SK-MEL-5 (cell line): ENCODE measurements around the gene PGGHG. TPM values are rescaled to one million over a fixed set of nuclear protein-coding genes. Genes with fewer than 3 reads are reported as not detected.
"Not testable (repeated sequence)": the region's sequence is repeated elsewhere in the genome, so short reads cannot be mapped to it uniquely, and the experiment has no call there.

Source experiments
- DNase-seq: peaks from one replicate; pipeline ENCODE4 v3.0.0-alpha.2; 2016; ENCODE audit warnings: low read depth, low spot score
- in situ Hi-C: cut with HindIII; loops from 2 replicates; pipeline ENCODE4 v1.10.0; 2016; ENCODE audit warnings: low sequenced_read_pairs, high pct_unique_total_duplicates, low pct_unique_long_range_greater_than_20kb
- total RNA-seq: library from RNA; depleted of rRNA; stranded (reverse); fragments of >200 nt; shearing (Covaris generic); gene quantifications from 2 replicates; pipeline ENCODE4 v1.2.3, GENCODE V29; 2014

PGGHG gene
- total RNA-seq, 1 experiment from 2014 or later, result 12.6 TPM

DNA sequence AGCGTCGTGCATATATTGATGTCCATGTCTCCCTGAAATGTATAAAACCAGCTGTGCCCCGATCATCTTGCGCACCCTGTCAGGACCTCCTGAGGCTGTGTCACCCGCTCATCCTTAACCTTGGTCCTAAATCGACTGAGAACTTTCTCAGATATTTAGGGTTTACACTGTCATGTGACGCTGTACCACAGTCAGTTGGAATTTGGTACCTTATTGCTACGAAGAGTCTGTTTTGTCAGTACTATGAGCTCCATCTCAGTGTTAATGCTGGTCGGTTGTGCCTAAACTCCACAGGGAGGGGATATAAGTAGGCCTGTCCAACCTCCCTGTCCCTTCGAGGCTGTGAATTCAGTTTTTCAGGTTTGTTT lies 16.9 kb downstream of the PGGHG start:
- in situ Hi-C loops, result no loop called here

DNA sequence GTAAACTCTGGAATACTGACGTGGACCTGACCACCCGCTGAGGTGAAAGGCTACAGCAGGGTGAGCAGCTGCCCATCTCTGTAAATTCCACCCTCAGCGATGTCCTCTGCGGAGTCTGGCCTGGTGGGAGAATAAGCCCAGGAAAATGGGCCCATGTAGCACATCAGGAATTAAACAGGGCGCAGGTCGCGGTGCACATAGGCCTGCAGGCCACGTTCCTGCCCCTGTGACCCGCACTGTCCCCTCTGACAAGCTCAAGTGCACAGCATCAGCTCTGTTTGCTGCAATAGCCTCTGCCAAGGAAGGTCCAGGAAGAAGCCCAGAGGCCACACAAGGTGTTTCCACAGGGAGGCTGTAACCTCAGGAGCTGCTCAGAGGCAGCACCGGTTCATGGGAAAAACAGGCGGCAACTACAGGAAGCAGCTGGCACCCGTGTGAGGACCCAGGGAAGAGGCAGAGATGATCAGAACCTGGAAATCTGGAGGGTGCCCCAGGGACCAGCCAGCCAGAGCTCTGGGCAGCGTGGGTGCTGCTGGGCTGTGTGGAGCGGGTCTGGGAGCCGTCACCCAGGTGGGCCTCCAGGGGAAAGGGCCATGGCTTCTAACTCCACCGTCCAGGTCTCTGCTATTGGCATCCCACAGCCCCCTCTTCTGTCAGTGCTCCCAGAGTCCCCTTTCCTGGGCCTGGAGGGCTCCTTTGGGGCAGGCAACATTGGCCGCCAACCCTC lies 17.9 kb downstream of the PGGHG start:
- DNase-seq, result no peak
- in situ Hi-C loops, result no loop called here

More for the DNA sequence above, 16.9 kb downstream of the PGGHG start:
- no peak for DNase-seq

DNA sequence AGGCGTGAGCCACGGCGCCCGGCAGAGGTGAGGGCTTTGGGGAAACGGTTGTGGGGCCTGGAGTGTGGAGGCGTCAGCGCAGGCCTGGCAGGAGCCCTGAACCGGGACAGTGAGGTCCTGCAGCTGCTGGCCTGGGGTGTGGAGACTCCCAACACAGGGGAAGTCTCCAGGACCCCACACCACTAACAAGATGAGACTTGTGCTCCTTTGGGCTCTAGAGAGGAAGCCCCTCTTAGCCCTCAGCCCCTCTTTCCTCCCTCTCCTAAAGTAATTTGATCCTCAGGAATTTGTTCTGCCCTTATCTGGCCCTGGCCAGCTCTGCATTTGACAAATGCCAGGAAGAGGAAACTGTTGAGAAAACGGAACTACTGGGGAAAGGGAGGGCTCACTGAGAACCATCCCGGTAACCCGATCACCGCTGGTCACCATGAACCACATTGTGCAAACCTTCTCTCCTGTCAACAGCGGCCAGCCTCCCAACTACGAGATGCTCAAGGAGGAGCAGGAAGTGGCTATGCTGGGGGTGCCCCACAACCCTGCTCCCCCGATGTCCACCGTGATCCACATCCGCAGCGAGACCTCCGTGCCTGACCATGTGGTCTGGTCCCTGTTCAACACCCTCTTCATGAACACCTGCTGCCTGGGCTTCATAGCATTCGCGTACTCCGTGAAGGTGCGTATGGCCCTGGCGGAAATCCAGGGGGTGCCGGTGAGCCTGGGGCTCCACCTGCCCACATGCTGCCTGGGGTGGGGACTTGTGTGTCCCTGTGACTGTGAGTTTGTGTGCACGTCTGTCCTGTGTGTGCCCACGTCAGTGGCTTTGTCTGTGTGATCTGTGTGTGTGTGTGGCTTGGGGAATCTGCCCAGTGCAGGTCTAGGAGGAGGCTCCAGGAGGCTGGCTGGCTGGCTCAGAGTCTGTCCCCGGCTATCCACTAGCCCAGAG lies 19.1 kb downstream of the PGGHG start, which contains the start of gene IFITM2:
Gene IFITM2 (plus strand): TSS at position 51 of the 943 bp plus-strand sequence. CDS start 377 bp downstream, at position 428.
- DNase-seq, result peak; percentile 38
- in situ Hi-C loops, result not testable (repeated sequence)

DNA sequence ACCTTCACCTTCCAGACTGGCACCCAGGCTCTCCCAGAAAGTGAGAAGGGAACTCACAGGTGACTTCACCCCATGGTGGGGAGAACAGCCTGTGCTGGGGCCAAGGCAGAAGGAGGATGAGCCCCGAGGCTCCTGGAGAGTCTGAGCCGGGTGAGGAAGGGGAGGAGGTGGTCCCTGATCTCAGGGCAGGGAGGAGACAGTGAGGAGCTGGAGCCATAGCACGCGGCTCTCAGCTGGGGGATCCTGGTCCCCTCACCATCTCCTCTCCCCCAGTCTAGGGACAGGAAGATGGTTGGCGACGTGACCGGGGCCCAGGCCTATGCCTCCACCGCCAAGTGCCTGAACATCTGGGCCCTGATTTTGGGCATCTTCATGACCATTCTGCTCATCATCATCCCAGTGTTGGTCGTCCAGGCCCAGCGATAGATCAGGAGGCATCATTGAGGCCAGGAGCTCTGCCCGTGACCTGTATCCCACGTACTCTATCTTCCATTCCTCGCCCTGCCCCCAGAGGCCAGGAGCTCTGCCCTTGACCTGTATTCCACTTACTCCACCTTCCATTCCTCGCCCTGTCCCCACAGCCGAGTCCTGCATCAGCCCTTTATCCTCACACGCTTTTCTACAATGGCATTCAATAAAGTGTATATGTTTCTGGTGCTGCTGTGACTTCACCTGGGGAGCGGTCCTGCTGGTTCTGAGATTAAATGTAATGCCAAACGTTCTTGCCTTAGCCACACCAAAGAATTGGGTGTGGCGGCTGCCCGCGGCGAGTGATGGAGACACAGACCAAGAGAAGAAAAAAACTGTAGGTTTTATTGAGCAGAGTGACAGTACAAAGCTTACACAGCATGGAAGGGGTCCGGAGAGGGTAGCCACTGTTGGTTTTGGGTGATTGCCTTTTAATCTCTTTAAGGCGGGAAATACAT lies 20.1 kb downstream of the PGGHG start:
- in situ Hi-C loops, result not testable (repeated sequence)

DNA sequence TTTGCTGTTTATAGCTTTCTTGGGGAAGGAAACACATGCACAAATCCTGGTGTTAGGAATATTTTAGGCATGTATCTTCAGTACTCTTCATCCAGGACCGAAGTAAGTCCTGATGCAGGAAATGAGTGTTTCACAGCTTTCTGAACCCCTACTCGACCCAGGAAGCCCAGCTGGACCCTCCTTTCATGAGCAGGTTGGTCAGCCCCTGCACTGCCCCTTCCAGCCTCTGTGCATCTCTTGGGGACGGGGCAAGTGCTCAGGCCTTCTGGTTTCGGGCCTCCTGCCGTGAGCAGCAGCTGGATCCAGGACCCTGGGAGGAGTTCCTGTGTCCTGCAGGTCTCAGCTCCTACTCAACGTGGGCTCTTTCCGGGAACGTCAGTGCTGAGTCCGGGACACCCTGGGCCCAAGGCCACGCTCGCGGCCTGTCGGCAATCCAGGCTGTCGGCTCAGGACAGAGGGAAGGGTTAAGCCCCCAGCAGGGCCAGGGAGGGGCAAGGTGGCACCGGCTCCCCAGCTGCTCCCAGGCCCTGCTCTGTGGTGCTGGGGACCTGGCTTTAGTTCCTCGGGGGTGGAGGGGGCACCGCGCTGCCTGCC lies 21.1 kb downstream of the PGGHG start:
- in situ Hi-C loops, DNase-seq: not testable (repeated sequence)

More for the DNA sequence above, 20.1 kb downstream of the PGGHG start:
- not testable (repeated sequence) for DNase-seq

DNA sequence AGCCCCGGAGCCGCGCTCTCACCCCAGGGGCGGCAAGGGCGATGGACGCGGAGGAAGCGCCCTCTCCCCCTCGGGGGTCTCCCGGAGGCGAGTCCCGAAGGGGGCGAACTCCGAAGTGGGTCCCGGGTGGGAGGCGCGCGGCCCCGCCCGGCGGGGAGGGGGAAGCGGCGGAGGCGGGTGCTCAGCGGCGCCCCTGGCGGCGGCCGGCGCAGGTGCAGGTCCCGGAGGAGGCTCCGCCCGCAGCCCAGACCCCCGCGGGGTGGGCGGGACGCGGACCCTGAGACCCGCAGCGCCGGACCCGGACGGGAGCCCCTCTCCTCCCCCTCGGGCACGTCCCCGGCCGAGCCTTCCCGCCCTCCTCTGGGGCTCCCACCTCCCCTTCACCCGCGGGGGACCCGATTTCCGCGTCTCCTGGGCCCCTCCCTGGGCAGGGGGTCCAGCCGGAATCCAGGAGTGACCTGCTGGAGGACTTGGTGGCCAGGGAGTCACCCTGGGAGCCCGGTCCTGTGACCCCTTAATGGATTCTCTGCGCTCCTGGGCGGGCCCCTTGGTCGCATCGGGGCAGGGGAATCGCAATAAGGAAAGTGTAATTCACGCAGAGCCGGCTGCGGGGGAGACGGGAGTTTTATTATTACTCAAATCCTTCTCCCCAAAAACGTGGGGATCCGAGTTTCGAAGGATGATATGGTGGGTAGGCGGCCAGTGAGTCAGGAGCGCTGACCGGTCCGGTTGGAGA lies 22.3 kb downstream of the PGGHG start:
- DNase-seq, in situ Hi-C loops: not testable (repeated sequence)

DNA sequence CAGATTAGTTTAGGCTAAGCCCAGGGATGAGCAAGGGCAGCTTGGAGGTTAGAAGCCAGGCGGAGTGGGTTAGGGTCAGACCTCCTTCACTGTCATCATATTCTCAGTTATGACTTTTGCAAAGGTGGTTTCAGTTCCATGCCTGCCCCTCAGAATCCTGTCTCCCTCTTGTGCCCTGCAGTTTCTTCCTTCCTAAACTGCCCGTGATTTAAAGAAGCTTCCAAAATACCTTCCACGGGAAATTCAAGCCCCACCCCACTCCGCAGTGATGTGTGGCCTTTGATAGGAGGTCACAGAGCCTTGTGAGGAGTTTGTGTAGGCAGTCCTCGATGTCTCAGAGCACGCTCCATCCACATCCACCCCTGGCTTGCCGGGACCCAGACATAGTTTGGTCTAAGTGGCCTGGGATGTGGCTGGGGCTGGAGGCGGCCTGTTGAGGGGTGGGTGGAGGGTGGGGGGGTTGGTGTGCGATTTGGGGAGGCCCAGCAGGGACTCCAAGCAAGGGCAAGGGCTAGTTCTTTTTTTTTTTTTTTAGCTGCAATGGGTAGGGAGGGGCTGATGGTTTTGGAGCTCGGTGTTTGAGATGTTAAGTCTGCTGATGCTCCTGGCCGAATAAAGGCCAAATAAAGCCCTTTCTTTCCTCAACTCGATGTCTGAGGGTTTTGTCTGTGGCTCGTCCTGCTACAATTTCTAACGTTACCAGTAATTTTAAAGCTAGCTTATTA lies 23.3 kb downstream of the PGGHG start:
- no peak for DNase-seq
- in situ Hi-C loops, result no loop called here

DNA sequence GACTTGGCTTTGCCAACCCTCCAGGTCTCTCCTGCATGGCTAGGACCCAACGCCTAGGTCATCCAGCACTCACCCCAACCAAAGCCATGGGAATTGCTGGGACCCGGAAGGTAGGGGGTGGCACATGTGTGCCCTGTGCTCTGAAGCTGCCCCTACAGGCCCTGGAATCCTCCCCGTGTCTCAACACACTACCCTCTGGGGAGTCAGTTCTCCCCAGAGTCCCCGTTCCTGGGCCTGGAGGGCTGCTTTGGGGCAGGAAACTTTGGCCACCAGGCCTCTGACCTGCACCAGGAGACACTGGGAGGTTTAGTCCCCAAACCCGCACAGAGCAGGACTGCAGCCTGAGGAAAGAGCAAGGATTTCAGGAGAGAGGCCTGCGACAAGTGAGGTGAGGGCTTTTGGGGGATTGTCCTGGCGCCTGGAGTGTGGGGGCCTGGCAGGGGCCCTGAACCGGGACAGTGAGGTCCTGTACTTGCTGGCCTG lies 24.4 kb downstream of the PGGHG start:
- no peak for DNase-seq
- in situ Hi-C loops, result no loop called here

DNA sequence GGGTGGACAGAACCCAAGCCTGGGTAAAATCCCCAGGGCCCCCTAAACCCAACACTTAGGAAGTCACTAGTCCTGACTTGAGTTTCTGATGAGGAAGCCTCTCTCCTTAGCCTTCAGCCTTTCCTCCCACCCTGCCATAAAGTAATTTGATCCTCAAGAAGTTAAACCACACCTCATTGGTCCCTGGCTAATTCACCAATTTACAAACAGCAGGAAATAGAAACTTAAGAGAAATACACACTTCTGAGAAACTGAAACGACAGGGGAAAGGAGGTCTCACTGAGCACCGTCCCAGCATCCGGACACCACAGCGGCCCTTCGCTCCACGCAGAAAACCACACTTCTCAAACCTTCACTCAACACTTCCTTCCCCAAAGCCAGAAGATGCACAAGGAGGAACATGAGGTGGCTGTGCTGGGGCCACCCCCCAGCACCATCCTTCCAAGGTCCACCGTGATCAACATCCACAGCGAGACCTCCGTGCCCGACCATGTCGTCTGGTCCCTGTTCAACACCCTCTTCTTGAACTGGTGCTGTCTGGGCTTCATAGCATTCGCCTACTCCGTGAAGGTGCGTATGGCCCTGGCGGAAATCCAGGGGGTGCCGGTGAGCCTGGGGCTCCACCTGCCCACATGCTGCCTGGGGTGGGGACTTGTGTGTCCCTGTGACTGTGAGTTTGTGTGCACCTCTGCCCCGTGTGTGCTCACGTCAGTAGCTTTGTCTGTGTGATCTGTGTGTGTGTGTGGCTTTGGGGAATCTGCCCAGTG lies 25.0 kb downstream of the PGGHG start, which contains the start of gene IFITM1:
Gene IFITM1 (plus strand): TSS at position 254 of the 767 bp plus-strand sequence. CDS start 131 bp downstream, at position 385.
- in situ Hi-C loops, result no loop called here
- no peak for DNase-seq

DNA sequence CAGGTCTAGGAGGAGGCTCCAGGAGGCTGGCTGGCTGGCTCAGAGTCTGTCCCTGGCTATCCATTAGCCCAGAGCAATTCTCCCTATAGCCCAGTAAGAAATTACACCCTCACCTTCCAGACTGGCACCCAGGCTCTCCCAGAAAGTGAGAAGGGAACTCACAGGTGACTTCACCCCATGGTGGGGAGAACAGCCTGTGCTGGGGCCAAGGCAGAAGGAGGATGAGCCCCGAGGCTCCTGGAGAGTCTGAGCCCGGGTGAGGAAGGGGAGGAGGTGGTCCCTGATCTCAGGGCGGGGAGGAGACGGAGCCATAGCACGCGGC lies 25.6 kb downstream of the PGGHG start:
- DNase-seq, in situ Hi-C loops: not testable (repeated sequence)

DNA sequence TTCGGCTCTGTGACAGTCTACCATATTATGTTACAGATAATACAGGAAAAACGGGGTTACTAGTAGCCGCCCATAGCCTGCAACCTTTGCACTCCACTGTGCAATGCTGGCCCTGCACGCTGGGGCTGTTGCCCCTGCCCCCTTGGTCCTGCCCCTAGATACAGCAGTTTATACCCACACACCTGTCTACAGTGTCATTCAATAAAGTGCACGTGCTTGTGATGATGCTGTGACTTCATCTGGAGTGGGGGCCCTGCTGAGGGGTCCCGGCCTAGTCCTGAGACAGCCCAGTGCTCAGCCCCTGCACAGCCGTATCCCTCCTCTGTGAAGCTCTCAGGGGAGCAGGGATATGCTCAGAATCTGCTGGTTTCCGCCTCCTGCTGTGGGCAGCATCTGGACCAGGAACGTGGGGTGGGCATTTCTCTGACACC lies 26.1 kb downstream of the PGGHG start:
- in situ Hi-C loops, result no loop called here
- DNase-seq, result no peak

DNA sequence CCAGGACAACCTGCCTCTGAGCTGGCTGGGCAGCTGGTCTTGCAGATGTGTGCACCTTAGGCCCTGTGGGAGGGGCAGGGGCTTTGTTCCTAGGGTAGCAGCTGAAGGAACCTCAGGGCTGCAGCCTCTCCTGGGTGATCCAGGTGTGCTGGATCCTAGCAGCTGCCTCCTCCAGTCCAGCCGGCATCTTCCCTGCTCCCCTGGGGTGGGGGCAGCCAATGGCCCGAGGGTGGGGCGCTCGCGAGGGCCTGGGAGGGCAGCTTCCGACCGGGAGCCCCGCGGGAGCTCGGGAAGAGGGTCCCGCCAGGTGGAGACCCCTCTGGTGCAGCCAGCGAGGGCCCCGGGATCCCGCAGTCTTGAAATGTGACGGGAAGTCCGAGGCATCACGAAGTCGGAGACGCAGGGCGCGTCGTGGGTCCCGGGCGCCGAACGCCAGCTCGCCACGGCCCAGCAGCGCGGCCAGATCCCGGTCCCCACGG lies 26.6 kb downstream of the PGGHG start:
- in situ Hi-C loops, result no loop called here
- DNase-seq, result no peak

DNA sequence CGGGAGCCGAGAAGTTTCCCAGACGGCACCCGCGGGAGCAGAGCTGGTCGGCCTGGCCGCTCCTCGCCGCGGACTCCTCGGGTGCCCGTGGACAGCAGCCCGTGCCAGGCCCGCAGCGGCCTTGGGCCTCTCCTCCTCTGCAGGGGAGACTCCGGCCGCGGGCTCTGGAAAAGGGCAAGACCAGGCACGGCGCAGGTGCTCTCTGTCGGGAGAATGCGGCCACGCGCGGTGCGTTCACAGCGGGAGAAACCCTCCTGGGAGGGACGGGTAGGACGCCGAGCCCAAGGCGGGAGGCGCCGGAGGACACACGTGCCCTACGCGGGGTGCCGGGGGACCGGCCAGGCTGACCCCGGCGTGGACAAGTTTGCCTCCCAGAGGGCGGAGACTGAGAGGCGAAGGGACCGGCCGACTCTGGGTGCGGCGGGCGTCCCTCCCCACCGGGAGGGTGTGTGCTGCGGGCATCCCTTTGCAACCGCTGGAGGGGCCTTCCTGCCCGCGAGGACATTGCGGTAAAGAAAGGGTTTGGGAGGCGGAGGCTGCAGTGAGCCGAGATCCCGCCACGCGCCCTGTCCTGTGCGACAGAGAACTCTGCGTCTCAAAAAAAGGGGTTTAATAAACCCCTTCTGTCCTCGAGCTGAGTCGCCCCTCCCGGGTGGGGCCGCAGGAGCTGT lies 27.2 kb downstream of the PGGHG start:
- in situ Hi-C loops, result no loop called here
- no peak for DNase-seq

DNA sequence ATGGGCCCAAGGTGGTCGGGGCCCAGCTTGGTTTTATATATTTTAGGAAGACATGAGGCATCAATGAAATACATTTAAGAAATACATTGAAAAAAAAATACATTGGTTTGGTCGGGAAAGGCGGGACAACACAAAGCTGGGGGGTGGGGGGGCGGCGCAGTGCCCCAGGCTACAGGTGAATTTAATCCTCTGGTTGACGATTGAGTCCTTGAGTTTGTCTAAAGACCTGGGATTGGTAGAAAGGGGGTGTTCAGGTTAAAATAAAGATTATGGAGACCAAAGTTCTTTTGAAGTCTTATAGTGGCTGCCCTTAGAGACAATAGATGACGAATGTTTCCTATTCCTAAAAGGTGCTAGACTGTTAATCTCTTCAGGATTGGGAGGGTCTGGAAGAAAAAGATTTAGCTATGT lies 28.0 kb downstream of the PGGHG start:
- DNase-seq, result no peak
- in situ Hi-C loops, result no loop called here
